ENCODE measurements around the gene FAM174B. TPM values are rescaled to one million over a fixed set of nuclear protein-coding genes. Genes with fewer than 3 reads are reported as not detected.

Gene FAM174B
- total RNA-seq, 1 experiment from 2014 or later, result 0.30 TPM

DNA sequence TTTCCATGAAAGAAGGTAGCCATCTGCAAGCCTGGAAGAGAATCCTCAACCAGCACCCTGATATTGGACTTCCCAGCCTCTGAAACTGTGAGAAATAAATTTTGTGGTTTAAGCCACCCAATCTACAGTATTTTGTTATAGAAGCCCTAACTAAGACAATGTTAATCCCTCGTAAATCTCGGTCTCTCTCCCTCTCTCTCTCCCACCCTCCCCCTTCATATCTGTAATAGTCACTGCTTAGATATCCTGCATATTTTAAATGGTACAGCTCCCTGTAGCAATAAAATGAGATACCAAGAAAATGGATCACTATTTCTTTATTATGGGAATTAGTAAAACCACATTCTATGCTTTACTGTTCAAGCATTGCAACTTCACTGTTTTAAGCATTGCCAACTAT, 21.0 kb upstream of the FAM174B start:
- no peak overlapping the region for H2AFZ ChIP-seq (ENCODE audit: low read depth, low read length, poor library complexity, severe bottlenecking)
- H4K20me1 ChIP-seq (ENCODE audit: insufficient read depth), result no peaks in the 10 kb centered on the region
- no peaks in the 10 kb centered on the region for H3K79me2 ChIP-seq (ENCODE audit: insufficient read depth, low read length)
- ChIA-PET POLR2A (interaction anchor here (0.5 kb wide), 1 partner anchor 48 kb away, joined by 4 read pairs; no protein-coding TSS in a partner anchor), CTCF (no interaction called here), RAD21 (ENCODE audit: low non-redundant PET in 1 of 2, low total read pairs in 2 of 2, uncharacterized antibody in 2 of 2, unreplicated experiment in 2 of 2) (no interaction called here)
- peaks cover 19% of the 10 kb centered on the region; the same call in 1 of the 2 replicates for H3K27me3 ChIP-seq (ENCODE audit: insufficient read depth, low read length)
- no peaks in the 10 kb centered on the region for H3K36me3 ChIP-seq (ENCODE audit: control insufficient read depth in 1 of 2, insufficient read depth in 2 of 2, low read length in 2 of 2)
- no peak overlapping the region for H3K4me2 ChIP-seq (ENCODE audit: low read length)
- intact Hi-C loops (cut with micrococcal nuclease), result no loop called here
- no peaks in the 10 kb centered on the region for H3K9me2 ChIP-seq (ENCODE audit: insufficient read depth)
- H3K4me3 ChIP-seq (replicated peaks in 1 of 2; ENCODE audit: low read depth in 1 of 2, low read length in 2 of 2), result no peak overlapping the region
- BruUV-seq (replicated peaks), result no TSS peak
- ATAC-seq (no peak), DNase-seq (ENCODE audit: low read depth, low spot score) (no peak)
- no peaks in the 10 kb centered on the region for H3K4me1 ChIP-seq (ENCODE audit: control insufficient read depth in 1 of 2, insufficient read depth in 2 of 2, low read length in 2 of 2)
- no peaks in the 10 kb centered on the region for H3K9me3 ChIP-seq (ENCODE audit: control insufficient read depth in 1 of 2, insufficient read depth in 1 of 2, low read depth in 1 of 2, low read length in 2 of 2)
- TF ChIP-seq, protein P1, sequence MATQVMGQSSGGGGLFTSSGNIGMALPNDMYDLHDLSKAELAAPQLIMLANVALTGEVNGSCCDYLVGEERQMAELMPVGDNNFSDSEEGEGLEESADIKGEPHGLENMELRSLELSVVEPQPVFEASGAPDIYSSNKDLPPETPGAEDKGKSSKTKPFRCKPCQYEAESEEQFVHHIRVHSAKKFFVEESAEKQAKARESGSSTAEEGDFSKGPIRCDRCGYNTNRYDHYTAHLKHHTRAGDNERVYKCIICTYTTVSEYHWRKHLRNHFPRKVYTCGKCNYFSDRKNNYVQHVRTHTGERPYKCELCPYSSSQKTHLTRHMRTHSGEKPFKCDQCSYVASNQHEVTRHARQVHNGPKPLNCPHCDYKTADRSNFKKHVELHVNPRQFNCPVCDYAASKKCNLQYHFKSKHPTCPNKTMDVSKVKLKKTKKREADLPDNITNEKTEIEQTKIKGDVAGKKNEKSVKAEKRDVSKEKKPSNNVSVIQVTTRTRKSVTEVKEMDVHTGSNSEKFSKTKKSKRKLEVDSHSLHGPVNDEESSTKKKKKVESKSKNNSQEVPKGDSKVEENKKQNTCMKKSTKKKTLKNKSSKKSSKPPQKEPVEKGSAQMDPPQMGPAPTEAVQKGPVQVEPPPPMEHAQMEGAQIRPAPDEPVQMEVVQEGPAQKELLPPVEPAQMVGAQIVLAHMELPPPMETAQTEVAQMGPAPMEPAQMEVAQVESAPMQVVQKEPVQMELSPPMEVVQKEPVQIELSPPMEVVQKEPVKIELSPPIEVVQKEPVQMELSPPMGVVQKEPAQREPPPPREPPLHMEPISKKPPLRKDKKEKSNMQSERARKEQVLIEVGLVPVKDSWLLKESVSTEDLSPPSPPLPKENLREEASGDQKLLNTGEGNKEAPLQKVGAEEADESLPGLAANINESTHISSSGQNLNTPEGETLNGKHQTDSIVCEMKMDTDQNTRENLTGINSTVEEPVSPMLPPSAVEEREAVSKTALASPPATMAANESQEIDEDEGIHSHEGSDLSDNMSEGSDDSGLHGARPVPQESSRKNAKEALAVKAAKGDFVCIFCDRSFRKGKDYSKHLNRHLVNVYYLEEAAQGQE (IDR thresholded peaks at IDR 0.05; ENCODE audit: low read depth), result no peak
- no peak for TF ChIP-seq CBX3 (IDR thresholded peaks at IDR 0.05; ENCODE audit: low read depth)
- TF ChIP-seq ZNF274 (IDR thresholded peaks at IDR 0.05; ENCODE audit: low read depth, low read length), result no peak
- TF ChIP-seq SP1 (IDR thresholded peaks at IDR 0.05; ENCODE audit: low read depth), result no peak
- no peak for TF ChIP-seq TCF7L2 (IDR thresholded peaks at IDR 0.05; ENCODE audit: borderline replicate concordance, extremely low read depth, insufficient read depth, insufficient read length)
- no peak for TF ChIP-seq YY1 (IDR thresholded peaks at IDR 0.05; ENCODE audit: extremely low read depth, insufficient replicate concordance, low read depth, low read length)
- no peak for TF ChIP-seq ZBTB33 (IDR thresholded peaks at IDR 0.05; ENCODE audit: extremely low read depth, insufficient replicate concordance, low read length)
- TF ChIP-seq CEBPB (IDR thresholded peaks at IDR 0.05; ENCODE audit: low read depth), result no peak
- no peak overlapping the region for H3K9ac ChIP-seq (ENCODE audit: low read length)
- no peak overlapping the region for H3K27ac ChIP-seq (ENCODE audit: low read depth, low read length)

Data from HCT116 (cell line).